GM19468 (cell line): ENCODE data around the gene RPL10A.

Experiments
- ATAC-seq: cut with Tn5 transposase; IDR thresholded peaks from one replicate; pipeline ENCODE4 v1.9.1; 2021; ENCODE audit warnings: mild to moderate bottlenecking, moderate library complexity, moderate number of reproducible peaks; ENCODE audit not compliant: unreplicated experiment; ENCODE audit errors: extremely low read depth

RPL10A gene

DNA sequence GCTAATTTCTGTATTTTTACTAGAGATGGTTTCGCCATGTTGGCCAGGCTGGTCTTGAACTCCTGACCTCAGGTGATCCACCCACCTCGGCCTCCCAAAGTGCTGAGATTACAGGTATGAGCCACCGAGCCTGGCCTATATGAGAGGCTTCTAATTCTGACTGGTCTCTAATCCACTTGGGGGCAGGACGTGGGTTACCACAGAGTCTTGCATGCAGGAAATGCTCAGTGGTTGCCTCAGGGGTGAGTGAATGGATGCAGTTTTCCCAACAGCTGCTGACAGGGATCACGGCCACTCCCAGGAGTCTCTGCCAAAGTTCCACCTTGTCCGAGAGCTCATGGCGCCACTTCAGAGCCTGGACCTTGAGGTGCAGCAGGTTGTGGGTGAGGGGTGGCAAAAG is 22.5 kb upstream of the RPL10A start:
- no peak for ATAC-seq

DNA sequence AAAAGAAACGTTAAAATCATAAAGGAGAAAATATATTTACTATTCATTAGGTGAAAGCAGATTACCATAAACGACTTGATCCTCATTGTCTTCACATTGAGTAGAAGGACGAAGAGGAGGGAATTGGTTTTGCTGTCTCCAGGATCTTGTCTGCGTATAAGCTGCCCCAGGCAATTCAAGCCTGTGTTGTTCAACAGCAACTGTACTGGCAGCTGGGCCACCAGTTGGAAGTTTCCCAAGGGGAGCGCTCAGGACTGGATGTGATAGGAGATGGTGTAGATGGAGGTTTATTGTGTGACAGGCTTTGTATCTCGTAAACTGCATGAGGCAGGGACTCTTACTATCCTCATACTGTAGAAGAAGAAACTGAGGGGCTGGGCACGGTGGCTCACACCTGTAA is 20.0 kb upstream of the RPL10A start:
- no peak for ATAC-seq

DNA sequence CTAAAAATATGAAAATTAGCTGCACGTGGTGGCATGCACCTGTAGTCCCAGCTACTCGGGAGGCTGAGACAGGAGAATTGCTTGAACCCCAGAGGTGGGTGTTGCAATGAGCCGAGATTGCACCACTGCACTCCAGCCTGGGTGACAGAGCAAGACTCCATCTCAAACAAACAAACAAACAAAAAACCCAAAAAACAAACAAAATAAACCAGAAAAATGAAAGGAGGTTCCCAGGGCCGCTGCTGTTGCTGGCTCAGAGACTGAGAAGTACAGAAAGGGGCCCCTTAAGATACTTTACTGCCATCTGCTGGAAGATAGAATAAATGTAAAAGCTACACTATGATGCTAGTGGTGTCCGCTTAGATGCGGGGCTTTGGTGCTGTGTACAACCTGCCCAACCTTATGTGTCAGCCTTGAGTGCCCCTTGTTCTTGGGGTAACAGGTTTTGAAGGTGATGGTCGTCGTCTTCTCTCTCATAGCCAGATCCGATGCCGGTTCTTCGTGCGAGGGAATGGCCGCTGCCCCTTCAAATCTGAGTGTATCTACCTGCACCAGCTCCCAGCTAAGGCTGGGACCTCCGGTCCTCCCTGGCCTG is 18.8 kb upstream of the RPL10A start:
- ATAC-seq: no peak

DNA sequence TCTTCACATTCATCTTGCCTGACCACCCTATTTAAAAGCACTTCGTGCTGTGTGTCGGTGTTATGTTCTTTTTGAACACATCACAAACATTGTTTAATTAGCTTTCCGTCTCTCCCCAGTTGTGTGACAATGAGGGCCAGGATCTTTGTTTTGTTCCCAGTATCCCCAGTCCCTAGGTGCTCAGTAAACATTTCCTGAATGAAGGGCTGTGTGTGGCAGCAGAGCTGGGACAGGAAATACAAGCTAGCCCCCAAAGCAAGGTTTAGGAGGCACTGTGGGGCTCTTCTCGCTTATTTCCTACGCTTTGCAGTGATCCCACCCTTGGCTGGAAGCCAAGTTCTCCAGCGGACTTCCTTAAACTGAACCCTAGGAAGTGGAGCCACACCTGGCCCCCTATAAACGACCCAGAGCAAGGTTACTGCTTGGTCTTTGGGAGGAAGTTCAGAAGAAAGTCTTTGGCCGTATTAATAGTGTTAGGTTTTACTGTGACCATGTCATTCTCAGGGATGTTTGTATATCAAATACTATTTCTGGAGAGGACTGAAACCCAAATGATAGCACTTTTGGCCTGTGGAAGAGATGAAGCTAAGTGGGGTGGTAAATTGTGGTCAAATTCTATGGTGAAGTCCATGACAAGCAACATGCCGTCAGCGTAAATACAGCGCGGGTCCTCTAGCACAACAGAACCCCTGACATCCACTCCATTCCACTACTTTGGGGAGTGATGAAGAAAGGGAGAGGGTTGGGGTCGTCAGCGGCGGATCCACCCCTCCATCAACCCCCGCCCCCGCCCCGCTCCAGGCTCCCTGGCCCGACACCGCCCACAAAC is 16.6 kb upstream of the RPL10A start:
- ATAC-seq: no peak

DNA sequence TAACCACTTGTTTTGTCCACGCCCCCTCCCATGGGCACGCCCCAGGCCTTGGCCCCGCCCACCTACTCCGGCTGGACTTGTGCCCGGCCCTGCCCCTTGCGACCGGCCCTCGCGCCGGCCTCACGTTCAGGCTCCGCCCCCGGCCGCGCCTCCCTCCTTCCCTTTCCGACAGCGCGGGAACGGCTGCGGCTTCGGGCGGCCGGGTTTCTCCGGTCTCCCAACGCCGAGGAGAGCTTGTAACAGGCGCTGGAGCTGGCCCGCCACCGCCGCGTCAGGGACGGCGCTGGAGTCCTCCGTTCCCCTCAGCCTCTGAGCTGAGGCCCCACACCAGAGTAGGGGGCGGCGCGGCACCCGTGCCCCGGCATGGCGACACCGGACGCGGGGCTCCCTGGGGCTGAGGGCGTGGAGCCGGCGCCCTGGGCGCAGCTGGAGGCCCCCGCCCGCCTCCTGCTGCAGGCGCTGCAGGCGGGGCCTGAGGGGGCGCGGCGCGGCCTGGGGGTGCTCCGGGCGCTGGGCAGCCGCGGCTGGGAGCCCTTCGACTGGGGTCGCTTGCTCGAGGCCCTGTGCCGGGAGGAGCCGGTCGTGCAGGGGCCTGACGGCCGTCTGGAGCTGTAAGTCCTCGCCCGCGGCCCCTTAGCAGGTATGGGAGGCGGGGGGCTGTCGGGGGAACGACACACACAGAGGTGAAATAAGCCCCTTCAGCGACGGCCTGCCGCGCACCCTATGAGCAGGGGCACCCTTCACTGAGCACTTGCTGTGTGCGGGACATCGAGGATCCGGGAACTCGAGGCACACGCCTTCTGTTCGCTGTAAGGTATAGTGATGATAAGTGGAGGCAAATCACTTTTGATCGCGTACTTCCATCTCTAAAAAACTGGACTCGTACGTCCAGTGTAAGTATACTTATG is 15.8 kb upstream of the RPL10A start, which contains the start of gene FANCE:
Gene FANCE, plus strand, starts transcription at position 156 of the 908 bp plus-strand sequence. Its CDS starts 208 bp downstream, at position 364.
- ATAC-seq: peak; percentile 63

DNA sequence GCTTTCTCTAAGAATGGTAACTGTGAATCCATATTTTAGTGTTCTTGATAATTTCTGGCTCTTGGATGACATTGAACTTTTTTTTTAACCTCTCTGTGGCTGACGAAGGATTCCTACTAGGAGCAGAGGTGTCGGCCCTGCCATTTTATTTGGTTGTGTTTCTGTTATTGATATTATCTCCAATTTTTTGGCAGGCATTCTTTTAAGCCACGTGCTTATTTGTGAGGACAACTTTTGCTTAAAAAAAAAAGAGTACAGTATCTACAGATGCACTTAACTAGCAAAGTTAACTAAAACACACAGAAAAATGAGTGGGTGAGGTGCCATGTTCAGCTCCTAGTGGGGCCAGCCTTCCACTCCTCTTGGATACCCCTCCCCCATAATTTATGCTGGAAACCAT is 15.0 kb upstream of the RPL10A start:
- ATAC-seq: no peak

DNA sequence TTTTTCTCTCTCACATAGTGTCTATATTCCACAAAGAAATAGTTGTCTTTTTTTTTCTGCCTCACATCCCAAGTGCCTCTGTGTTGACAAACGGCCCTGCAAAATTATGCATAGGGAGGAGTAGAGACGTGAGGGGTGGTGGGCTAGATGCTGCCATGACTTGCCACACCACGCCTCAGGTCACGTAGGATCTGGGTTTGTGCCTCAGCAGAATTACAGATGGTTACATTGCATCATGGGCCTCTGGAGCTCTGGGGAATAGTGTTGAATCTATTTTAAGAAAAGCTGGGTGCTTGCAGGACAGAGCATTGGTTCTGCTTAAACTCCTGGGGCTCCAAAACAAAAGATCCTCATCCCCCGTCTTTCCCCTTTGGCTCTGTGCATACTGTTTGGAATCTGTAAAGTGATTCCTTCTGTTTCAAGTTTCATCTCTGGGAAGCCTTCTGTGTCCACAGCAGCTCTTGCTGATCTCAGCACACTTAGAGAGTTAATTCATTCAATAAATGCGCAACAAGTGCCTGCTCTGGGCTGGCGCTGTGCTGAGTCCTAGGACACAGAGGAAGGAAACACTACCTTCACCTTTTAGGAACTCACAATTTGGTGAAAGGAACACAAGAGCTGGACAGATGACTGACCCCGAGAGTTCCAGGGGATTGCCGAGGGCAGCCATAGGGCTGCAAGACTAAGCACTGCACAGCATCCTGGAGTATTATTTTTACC is 13.7 kb upstream of the RPL10A start:
- ATAC-seq: no peak

DNA sequence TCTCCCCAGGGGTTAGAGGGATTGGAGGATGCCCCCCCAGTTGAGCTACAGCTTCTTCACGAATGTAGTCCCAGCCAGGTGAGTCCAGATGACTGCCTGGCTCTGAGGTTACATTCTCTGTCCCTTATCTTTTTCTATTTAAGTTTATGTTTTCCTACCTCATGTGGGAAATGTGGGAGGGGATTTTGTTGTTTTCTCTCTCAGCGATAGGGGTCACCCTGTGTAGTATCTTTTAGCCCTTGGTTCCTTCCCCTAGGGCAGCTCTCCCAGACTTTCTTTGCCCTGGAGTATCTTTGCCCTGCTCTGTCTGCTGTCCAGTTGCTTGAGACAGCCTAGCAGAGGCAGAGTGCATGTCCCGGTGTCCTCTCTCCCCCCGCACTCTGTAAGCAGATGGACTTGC is 10.3 kb upstream of the RPL10A start:
- no peak for ATAC-seq

DNA sequence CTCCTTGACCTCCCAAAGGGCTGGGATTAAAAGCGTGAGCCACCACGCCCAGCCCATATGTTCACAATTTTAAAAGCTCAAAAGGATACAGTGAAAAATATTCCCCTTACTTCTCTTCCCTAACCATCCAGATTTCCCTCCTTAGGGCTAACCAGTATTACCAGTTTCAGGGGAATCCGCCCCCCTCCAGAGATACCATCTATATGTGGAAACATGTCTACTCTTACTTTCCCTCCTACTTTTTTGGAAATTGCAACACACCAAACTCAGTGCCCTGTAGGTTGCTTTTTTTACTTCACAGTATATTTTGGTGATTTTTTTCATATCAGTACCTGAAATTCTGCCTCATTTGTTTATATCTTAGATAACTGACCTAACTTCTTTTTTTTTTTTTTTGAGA is 6.9 kb upstream of the RPL10A start:
- ATAC-seq: no peak

DNA sequence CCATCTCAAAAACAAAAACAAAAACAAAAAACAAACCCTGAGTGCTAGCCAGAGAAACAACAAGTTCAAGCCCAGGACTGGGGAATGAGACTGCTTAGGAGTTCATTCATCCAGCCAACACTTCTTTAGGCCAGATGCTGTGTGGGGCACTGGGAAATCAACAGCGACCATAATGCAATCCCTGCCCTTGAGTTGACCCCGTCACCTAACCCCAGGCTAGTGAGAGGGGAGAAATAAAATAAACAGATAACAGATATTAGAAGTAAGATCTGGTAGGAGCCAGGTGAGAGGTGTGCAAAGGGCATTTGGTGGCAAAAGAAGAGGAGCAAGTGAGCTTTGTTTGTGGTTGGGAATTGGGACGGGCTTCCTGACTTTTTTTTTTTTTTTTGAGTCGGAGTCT is 4.9 kb upstream of the RPL10A start:
- no peak for ATAC-seq

DNA sequence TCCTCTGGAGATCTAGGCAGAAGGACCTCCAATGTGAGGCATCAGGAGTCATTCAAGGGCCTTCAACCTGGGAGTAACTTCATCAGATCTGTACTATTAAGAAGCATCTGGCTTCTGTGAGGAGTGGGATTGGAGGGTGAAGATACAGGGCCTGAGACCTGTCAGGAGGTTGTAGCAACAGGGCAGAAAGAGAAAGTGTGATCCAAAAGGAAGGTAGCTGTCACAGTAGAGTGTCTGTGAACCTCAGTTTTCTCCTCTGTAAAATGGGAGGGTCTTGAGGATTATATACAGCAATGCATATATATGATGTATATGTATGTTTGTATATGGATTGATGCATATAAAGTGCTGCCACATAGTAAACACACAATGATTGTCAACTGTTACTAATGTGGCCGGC is 2.6 kb upstream of the RPL10A start:
- ATAC-seq: no peak

DNA sequence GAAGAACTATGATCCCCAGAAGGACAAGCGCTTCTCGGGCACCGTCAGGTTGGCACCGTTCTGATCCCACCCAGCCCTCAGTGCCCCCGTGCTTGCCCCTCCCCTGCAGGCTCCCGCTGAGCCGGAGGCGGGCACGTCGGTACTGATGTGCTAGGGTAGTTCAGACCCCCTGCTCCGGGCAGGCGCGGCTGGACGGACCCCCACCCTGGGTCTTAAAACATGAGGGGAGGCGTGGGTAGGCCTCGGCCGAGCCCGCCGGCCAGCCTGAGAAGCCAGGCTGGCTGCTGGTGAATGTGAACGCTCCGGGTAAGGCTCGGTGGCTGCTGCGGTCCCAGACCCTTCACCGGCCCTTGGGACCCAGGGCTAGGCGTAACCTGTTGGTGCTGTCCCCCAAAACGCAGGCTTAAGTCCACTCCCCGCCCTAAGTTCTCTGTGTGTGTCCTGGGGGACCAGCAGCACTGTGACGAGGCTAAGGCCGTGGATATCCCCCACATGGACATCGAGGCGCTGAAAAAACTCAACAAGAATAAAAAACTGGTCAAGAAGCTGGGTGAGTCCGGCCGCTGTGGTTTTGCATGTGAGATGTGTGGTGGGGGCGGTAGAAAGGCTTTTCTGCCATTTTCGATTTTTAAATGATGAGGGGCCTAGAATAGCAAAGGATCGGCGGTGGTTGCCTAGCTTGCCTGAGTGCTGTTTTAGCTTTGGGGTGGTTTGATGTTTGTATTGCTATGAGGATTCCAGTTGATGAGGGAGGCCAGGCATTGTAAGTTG is 964 bp downstream of the RPL10A start:
- no peak for ATAC-seq

DNA sequence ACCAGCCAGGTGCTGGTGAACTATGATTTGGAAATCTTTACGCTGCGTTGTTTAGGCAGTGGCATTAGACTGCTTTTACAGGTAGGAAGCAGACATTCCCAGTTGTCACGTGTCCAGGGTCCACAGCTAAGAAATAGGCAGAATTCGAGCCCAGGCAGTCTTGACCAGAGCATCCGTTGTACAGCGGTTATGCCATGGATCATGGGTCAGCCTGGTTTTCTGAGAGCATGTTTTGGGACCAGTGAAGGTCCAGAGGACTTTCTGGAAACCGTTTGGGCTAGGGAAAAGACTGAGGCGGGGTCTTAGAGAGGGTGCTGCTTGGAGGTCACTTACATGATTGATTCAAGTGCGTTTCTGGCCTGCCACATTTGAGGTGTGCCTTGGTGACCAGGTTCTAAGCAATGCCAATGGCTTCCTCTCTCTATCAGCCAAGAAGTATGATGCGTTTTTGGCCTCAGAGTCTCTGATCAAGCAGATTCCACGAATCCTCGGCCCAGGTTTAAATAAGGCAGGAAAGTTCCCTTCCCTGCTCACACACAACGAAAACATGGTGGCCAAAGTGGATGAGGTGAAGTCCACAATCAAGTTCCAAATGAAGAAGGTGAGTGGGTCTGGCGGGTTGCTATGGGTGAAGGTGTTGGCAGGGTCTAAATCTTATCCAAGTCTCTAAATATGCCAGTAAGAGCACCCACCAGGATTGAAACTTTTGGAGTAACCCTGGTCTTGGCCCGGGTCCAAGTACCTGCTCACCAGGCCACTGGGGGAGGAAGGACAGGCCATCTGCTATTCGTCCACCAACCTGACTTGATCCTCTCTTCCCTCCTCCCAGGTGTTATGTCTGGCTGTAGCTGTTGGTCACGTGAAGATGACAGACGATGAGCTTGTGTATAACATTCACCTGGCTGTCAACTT is 1.8 kb downstream of the RPL10A start:
- ATAC-seq: no peak

DNA sequence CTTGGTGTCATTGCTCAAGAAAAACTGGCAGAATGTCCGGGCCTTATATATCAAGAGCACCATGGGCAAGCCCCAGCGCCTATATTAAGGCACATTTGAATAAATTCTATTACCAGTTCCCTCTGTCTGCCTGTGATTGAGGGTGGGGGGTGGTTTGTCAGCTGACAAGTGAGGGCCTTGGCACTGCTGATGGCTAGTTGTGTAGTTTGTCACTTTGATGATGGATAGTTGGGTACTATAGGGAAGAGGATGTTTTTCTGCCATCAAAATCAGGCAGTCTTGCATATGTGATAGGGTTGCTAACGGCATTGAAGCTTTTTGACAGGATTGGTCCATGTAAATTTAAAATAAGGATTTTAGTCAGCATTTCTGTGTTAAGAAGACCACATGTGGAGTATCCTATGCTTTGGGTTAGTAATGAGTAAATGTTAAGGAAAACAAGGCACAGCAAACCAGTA is 2.5 kb downstream of the RPL10A start:
- ATAC-seq: no peak

DNA sequence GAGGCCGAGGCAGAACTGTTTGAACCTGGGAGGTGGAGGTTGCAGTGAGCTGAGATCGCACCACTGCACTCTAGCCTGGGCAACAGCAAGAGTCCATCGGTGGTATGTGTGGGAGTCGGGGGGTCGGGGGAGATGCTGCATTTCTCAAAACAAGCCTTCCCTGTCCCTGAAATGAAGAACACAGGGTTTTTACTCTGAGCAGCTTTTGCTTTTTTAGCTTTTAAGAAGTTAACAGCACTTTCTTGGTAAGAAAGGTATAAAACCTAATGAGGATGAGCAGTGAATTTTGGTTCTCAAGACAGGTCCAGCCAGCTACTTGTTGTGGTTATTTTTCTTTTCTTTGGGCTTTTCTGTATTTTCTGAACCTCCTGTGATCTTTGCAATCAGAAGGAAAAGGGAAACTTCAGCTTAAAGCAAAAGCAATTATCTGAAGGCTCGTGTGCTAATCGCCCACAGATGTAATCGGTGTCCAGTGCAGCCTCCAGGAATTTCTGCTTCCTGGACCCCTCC is 3.7 kb downstream of the RPL10A start:
- ATAC-seq: no peak

DNA sequence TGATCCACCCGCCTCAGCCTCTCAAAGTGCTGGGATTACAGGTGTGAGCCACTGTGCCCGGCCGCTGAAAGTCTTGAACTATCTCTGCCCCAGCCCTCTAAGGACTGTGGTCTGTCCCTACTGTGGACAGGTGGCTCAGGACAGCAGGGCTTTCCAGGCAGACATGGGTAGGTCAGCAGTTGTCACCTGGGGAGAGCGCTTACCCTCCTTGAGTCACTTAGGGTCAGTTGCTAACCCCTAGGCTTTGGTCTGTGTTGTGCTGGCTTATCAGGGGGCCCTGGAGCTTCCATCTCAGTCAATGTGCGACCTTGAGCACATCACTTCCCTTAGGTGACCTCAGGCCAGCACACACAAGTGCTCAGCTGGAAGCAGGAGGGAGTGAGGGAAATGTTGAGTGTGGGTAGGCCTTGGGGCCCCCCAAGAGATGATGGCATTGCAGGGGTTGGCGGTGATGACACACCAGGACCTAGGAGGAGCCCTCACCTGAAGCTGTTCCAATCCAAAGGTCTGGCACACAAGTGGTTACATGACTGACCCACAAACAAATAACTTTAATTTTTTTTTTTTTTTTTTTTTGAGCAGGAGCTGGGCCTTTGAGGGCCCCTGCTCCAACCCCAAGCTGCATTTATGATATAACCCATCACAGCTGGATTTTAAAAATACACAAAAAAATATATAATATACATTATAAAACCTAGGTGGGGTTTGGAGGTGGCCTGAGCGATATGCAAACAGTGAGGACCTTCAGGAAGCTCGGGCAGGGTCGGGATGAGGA is 5.1 kb downstream of the RPL10A start:
- no peak for ATAC-seq

DNA sequence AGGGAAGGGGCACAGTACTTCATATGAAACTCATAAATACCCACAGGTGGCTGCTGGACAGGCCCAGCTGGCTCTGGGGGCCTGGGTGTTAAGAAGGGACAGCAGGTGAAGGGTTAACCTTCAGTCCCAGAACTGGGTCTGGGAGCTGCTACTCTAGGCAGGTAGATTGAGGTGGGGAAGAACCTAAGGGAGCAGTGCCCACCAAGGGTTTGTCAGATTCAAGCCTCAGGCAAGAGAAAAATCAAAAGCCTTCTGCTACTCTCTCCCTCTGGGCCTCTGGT is 5.6 kb downstream of the RPL10A start:
- no peak for ATAC-seq
